ENCODE measurements around the gene DMRT1. TPM values are rescaled to one million over a fixed set of nuclear protein-coding genes. Genes with fewer than 3 reads are reported as not detected.

DMRT1 gene
- total RNA-seq, result not detected in 2 replicates
- long read RNA-seq, result 0 reads

- no peak within 1 kb of the TSS for H3K27ac Mint-ChIP-seq (ENCODE audit: unreplicated experiment)
- DNase-seq (ENCODE audit: extremely low spot score, unreplicated experiment), result no peak
- peaks cover 52% of the 10 kb centered on the region for H3K27me3 Mint-ChIP-seq (ENCODE audit: unreplicated experiment)
- H3K4me1 Mint-ChIP-seq (ENCODE audit: unreplicated experiment), result peaks cover 7% of the 10 kb centered on the region
- H3K36me3 Mint-ChIP-seq (ENCODE audit: unreplicated experiment), result no peaks in the 10 kb centered on the region
- H3K9me3 Mint-ChIP-seq (ENCODE audit: unreplicated experiment), result no peaks in the 10 kb centered on the region
- no peak within 1 kb of the TSS for H3K4me3 Mint-ChIP-seq (ENCODE audit: unreplicated experiment)
- no peak for TF ChIP-seq CTCF (IDR thresholded peaks at IDR 0.05)
Observed at GRCh38 chr9:841371-842209, at the start of gene DMRT1. TSS of gene DMRT1 (plus strand) at chr9:841697. CDS start at chr9:841839, 142 bp downstream.

DNA sequence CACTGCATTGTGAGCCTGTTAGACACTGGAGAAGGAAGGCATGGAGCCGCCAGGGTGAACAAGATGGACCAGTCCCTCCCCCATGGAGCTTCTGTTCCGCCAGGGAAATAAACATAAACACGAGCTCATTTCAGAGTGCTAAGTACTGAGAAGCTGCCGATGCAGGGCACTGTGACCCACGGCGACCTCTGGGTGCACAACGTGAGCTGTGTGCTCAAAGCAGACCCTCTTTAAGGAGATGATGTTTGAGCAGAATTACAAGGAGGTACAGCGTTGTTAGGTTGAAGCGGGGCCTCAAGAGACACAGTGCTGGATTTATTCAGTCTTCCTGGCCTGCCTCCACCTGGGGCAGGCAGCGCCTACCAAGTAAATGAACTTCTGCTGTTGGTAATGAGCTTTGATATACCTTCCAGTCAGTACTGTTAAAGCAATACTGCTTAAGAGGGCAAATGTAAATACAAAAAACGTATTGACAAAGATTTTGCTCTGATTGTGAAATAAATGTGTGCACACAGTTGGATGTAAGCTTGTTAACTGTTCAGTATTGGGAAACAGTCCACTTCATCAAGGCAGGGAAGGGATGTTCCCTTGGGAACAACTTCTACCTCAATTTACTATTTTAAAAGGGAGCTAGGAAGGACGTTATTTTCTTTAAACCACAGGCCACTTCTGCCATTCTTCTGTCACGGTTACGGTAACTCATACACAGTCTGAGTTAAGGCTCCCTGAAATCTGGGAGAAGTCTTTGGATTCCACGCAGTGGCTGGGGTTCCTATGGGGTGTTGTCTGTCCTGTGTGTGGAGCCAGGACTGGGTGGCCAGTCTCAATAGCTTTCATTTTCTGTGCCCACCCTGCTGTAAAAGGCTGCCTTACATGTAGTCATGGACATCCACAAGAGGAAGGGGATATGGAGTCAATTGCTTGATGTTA, 48.9 kb upstream of the DMRT1 start:
- Mint-ChIP-seq H3K4me3 (ENCODE audit: unreplicated experiment) (no peak overlapping the region), H3K27ac (ENCODE audit: unreplicated experiment) (no peak overlapping the region)

GRCh38 chr9:794386-794785, 47.1 kb upstream of the DMRT1 start:
- no peaks in the 10 kb centered on the region for H3K4me1 Mint-ChIP-seq (ENCODE audit: unreplicated experiment)
- no peaks in the 10 kb centered on the region for H3K9me3 Mint-ChIP-seq (ENCODE audit: unreplicated experiment)
- H3K27me3 Mint-ChIP-seq (ENCODE audit: unreplicated experiment), result peaks cover 3% of the 10 kb centered on the region
- DNase-seq (ENCODE audit: extremely low spot score, unreplicated experiment), result no peak
- H3K4me3 Mint-ChIP-seq (ENCODE audit: unreplicated experiment), result no peak overlapping the region
- no peak for TF ChIP-seq CTCF (IDR thresholded peaks at IDR 0.05)
- H3K36me3 Mint-ChIP-seq (ENCODE audit: unreplicated experiment), result no peaks in the 10 kb centered on the region
- no peak overlapping the region for H3K27ac Mint-ChIP-seq (ENCODE audit: unreplicated experiment)

More for the DNA sequence above, 48.9 kb upstream of the DMRT1 start:
- no peak for TF ChIP-seq CTCF (IDR thresholded peaks at IDR 0.05)
- peak; percentile 80 for DNase-seq (ENCODE audit: extremely low spot score, unreplicated experiment)
- no peaks in the 10 kb centered on the region for H3K36me3 Mint-ChIP-seq (ENCODE audit: unreplicated experiment)
- no peaks in the 10 kb centered on the region for H3K9me3 Mint-ChIP-seq (ENCODE audit: unreplicated experiment)
- no peaks in the 10 kb centered on the region for H3K4me1 Mint-ChIP-seq (ENCODE audit: unreplicated experiment)
- peaks cover 3% of the 10 kb centered on the region for H3K27me3 Mint-ChIP-seq (ENCODE audit: unreplicated experiment)

- H3K4me1 Mint-ChIP-seq (ENCODE audit: unreplicated experiment), result no peaks in the 10 kb centered on the region
Observed at GRCh38 chr9:795869-796268, 45.6 kb upstream of the DMRT1 start.

More at GRCh38 chr9:795869-796268, 45.6 kb upstream of the DMRT1 start:
- peaks cover 5% of the 10 kb centered on the region for H3K27me3 Mint-ChIP-seq (ENCODE audit: unreplicated experiment)
- H3K4me3 Mint-ChIP-seq (ENCODE audit: unreplicated experiment), result no peak overlapping the region
- H3K9me3 Mint-ChIP-seq (ENCODE audit: unreplicated experiment), result no peaks in the 10 kb centered on the region
- no peak overlapping the region for H3K27ac Mint-ChIP-seq (ENCODE audit: unreplicated experiment)
- no peaks in the 10 kb centered on the region for H3K36me3 Mint-ChIP-seq (ENCODE audit: unreplicated experiment)
- no peak for DNase-seq (ENCODE audit: extremely low spot score, unreplicated experiment)
- no peak for TF ChIP-seq CTCF (IDR thresholded peaks at IDR 0.05)

Measured in osteocyte (in vitro differentiated cells).